GM19043 (cell line): ENCODE data around the gene PLK5.
"Not testable (repeated sequence)": the region's sequence is repeated elsewhere in the genome, so short reads cannot be mapped to it uniquely, and the experiment has no call there.

ENCODE experiments used
- ATAC-seq: cut with Tn5 transposase; IDR thresholded peaks from one replicate; pipeline ENCODE4 v1.9.1; 2021; ENCODE audit warnings: low read depth; ENCODE audit not compliant: unreplicated experiment

Gene PLK5, protein sequence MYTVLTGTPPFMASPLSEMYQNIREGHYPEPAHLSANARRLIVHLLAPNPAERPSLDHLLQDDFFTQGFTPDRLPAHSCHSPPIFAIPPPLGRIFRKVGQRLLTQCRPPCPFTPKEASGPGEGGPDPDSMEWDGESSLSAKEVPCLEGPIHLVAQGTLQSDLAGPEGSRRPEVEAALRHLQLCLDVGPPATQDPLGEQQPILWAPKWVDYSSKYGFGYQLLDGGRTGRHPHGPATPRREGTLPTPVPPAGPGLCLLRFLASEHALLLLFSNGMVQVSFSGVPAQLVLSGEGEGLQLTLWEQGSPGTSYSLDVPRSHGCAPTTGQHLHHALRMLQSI

DNA sequence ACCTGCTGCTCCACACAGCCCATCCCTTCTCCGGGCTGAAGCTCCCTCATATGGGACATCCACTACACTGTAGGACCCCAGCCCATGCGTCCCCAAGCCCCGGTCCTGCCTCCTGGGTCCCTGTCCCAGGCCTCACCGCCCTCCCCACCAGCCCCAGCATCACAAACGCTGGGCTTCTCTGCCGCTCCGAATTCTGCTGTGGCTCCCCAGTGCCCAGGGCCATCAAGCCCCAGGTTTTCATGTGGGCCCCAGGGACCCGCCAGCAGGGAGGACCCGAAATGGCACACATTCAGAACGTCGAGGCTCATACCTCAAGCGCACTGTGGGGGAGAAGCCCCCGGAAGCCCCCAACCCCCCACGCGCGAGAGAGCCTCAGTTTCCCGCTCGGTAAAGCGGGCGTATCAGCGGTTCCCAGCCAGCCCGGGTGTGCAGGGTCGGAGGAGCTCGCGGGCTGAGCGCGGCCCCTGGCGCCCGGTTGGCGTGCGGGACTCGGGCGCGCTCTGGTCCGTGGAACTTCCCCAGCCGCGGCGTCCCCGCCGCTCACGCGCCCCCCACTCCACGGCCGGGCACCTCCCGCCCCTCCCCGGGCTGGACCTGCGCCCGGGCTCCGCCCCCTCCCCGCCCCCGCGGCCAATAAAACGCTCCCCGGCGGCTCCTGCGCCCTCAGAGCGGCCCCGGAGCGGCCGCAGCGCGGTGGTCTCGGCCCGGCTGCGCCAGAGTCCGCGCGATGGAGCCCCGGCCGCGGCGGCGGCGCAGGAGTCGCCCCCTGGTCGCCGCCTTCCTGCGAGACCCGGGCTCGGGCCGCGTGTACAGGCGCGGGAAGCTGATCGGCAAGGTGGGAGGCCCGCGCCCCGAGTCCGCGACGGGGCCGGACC is at the start of gene PLK5:
Gene PLK5, plus strand, starts transcription at position 666 of the 875 bp plus-strand sequence. CDS start 2,920 bp downstream, outside the sequence.
- no peak for ATAC-seq

DNA sequence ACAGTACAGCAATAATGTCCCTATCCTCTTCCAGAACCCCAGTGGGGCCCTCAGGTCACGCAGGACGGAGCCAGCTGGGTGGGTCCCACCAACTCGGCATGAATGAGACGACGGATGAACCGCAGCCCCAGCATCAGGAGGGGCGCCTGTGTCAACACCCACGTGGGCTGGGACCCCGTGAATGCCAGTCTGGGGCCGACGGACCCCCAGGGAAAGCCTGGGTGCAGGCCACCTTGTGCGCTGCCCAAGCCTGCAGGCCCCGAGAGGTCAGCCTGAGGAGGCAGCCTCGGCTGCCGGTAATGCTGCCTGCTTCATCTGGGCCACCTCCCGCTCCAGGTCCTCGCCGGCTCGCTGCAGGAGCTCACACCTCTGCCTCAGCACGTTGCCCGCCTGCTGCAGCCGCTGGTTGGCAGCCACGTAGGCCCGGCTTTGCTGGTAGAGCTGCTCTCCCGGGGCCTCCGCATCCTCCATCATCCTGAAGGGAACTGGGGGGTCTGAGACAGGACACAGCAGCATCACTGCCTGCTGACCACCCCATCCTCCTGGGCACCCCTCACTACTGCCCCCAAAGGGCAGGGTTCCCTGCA is 49.0 kb upstream of the PLK5 start:
- ATAC-seq: no peak

DNA sequence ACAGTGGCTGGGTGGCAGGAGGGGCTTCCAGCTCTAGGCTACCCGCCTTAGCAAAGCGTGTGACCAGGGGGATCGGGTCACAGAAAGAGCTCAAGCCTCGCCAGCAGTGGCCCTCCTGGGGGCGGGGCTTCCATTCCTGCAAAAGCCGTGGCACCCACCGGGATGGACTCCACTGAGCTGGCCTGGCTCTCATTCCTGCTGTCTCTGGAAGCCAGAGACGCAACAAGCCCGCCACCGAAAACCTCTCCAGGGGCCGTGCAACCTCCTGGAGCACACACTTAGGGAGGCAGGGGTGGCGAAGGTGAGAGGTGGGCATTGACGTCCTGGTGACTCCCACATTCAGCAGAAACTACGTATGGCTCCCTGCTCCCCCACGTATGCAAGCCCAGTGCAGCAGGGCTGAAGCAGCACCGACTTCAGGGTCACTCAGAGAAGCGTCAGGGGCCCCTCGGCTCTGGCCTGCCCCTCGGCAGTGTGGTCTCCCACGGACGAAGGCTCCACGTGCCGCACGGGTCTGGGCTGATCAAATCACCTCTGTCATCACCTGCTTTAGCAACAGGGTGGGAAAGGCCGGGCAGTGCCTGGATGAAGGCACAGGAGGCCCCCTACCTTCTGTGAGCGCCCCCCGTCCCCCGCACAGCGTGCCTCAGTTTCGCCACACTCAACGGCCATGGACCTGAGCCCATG is 48.0 kb upstream of the PLK5 start:
- ATAC-seq: no peak

DNA sequence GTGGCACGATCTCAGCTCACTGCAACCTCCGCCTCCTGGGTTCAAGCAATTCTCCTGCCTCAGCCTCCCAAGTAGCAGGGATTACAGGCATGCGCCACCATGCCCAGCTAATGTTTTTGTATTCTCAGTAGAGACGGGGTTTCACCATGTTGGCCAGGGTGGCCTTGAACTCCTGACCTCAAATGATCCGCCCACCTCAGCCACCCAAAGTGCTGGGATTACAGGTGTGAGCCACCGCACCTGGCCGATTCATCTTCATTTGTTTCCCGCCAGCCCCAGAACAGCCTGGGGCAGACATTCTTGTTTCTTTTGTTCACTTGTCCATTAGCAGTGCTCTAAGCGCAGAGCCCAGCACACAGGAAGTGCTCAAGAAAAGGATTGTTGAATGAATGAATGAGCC is 46.8 kb upstream of the PLK5 start:
- not testable (repeated sequence) for ATAC-seq

DNA sequence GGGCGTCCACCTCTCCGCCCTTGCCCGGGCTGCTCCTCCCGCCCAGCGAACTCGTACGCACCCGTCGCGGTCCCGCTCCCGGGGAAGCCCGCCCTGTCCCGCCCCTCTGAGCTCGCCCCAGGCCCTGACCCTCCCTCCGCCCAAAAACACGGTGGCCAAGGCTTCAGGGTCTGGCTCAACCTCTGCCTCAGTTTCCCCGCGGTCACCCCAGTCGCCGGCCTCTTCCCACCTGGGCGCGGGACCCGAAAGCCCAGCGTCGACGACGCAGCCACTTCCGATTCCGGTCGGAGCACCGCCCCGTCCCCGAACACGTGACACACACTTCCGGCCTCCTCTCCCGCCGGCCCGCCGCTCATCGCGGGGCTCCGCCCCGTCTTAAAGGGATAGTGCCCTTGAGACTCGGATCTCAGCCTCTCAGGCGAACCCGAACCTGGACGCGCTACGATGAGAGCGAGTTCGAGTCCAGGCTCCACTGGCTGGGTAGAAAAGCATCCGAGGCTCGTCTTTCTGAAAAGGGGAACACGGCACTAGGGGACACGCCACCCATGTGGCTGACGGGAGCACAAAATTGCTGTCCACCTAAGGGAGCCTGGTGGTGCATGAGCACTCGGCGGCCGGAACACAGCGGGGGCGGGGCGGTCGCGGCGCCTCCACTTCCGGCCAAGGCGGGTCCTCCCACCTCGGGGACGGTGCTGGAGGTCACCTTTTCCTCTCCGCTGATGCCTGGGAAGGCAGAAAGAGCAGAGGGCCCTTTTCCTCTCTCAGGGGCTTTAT is 44.8 kb upstream of the PLK5 start, which contains the start of gene C19orf25:
Gene C19orf25, minus strand, starts transcription at position 282 of the 774 bp plus-strand sequence. CDS start 312 bp downstream, outside the sequence.
- ATAC-seq: peak; percentile 83

DNA sequence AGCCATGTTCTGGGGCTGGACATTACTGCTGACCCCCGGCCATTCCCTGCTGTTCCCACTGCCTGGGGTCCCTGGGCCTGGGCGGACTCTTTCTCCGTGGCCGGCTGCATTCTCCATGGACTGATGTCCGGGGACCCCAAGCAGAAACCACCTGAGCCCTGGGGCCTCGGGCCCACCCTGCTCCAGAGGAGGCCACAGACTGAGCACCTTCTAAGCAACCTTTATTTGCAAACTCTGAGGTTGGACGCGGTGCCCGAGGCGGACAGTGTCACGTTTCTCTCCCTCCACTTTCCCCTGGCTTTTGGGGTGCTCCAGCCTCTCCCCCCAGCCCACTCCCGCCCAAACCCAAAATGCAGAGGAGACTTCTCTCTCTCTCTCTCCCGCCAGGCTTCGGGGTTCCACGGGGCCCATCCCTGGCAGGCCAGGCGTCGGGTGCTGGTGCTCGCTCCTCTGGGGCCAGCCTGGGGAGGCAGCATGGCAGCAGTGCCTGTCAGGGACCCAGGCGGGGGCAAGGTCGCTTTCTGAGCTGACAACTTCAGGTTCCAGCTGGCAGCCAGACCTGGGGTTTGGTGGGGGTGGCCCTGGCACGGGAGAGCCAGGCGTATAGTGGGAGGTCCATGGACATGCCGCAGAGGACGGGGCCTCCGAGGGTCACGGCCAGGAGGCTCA is 42.5 kb upstream of the PLK5 start:
- ATAC-seq: no peak

DNA sequence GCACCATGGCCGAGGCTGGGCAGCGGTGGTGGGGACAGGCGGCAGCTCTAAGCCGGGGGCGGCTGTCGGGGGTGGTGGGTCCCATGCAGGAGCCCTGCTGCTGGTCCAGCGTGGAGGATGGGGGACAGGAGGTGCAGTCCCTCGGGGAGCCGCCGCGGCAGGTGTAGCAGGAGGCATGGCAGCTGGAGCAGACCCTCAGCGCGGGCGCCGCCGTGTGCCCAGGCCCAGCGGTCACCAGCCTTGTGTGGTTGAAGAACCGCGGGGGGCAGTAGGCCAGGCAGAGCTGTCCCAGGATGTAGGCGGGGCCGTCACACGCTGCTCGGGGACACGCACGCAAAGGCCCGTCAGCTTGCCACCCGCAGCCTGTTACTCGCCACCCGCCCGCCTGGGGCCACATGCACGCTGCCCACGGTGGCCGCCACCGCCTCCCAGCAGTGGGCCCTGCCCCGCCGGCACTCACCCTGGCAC is 42.0 kb upstream of the PLK5 start:
- no peak for ATAC-seq

DNA sequence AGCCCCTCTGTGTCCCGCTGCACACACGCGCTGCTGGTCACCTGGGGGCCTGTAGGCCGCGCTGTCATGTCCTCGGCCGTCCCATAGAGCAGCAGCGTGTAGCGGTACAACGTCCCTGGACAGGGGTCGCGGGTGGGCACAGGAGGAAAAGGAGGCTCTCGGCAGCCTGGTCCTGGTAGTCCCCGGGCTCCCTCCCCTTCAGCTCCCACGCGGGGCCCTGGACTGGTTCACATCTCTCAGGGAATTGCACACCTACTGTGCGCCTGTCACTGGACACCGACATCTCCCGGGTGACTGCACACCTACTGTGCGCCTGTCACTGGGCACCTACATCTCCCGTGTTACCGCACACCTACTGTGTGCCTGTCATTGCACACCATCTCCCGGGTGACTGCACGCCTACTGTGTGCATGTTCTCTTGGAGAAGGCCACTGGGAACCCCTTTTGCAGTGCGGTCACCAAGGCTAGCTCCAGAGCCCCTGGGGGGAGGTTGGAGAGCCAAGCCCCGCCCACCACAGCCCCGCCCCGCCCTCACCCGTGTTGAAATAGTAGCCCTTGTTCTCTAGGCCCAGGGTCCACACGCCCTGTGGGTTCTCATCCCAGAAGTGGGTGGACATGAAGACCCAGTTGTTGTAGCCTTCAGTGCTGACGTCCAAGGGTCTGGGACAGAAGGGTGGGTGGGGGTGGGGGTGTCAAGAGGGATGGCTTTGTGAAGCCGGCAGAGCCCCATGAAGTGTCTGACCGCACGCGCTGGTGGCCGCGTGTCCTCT is 41.3 kb upstream of the PLK5 start:
- ATAC-seq: no peak

DNA sequence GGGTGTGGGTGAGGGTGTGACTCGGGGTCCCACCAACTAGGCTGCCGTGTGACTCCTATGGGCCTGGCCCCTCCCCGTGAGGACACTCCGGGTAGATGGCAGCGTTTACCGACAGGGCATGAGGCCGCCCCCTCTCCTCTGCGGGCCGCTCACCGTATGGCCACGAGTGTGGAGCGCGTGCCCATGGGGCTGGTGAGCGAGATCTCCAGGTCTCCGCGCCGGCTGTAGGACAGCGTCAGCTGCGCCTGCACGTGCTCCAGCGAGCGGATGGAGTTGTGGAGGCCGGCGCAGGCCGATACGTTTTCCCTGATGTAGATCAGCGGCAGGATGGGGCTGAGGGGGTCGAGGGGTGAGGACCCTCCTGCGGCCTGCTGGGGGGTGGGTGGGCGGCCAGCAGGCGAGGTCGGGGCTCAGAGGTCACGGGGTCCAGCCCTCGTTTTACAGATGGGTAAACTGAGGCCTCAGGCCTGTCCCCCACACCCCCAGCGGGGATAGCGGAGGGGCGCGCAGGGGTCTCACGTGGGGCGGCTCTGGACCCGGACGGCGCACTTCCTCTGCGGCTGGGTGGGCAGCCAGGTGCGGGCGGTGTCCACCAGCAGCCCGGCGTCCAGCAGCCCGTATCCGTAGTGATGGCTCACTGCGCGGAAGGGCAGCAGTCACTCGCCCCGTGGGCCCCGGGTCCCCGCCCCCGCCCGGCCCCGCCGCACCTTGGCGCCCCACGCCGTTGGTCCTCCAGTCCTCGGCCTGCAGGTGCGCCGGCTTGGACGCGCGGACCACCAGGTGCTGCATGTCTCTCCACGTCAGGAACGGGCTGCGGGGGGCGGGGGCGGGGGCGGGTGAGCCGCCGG is 40.5 kb upstream of the PLK5 start:
- ATAC-seq: no peak

DNA sequence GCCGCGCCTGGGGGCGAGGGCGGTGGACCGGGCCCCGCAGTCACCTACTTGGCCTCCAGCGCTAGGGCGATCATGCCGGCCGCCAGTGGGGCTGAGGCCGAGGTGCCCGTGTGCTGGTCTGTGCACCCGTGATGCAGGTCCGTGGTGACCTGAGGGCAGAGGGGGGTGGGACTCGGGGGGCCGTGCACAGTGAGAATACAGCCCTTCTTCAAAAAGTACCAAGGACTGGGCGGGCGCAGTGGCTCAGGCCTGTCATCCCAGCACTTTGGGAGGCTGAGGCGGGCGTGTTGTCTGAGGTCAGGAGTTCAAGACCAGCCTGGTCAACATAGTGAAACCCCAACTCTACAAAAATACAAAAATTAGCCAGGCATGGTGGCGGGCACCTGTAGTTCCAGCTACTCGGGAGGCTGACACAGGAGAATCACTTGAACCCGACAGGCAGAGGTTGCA is 39.9 kb upstream of the PLK5 start:
- ATAC-seq: no peak

DNA sequence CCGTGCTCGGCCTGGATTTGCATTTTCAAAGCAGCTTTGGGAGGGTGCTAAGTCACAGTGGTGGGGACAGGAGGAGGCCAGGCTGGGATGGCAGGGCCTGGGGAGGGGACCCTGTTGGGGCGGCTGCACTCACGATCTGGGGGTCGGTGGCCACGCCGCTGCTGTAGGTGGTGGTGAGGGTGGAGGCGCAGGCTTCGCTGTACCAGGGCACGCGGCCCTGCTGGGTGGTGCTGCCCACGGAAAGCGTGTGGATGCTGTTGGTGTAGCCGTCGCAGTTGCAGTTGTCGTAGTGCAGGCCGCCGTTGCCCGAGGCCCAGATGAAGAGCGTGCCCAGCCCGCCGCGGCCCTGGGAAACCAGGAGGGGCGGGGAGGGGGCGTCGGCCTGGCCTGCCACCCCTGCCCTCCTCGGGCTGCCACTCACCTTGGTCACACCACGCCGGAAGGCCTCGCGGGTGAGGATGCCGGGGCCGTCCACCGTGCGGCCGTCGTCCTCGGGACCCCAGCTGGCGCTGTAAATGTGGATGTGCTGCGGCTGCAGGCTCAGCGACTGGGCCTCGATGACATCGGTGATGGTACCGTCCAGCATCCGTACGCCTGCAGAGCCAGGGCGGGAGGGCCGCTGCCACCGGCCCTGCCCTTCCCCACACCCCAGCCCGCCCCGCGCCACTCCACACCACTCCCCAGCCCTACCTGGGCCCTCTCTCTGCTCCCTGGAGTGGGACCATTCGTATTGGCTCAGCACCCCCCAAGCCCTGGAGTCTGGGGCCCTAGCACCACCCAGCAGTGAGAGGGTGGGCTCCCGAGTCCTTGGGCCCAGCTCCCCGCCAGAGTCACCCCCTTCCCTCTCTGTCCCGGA is 36.9 kb upstream of the PLK5 start:
- ATAC-seq: no peak

DNA sequence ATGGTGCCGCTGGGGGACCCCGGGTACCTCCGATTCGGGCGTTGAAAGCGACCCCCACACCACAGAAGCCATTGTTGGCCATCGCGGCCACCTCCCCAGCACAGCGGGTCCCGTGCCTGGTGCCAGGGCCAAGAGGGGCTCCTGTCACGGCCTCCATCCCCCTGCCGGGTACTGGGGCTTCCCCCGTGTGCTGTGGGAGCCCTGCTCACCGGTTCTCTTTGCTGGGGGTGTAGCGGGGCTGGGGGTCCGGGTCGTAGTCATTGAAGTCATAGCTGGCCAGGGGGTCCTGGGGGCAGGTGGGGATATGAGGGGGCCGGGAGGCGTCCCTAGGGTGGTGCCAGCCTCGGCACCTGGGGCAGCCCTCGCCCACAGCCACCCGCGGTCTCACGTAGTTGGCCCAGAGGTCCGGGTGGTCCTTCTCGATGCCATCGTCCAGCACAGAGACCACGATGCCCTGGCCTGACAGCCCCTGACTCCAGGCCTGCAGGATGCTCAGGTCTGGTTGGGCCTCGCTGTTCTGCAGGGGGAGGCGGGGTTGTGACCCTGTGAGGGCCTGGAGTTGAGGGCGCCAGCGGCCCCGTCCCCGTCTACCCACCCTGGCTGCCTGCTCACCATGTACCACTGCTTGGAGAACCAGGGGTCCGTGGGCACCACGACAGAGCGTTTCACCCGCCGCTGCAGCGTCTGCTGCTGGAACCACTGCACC is 36.1 kb upstream of the PLK5 start:
- ATAC-seq: no peak

DNA sequence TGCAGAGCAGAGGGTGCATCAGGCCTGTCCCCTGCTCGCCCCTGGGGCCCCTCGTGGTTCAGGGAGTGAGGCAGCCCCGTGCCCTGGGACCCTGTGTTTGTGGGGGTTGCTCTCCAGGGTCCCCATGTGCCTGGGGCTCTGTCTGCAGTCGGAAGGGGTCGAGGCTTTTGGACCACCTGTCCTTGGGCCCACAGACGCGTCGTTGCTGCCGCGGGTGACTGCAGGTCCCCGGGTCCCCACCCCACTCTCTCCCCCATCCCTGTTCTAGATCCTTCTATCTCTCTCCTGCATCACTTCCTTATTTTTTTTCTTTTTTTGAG is 35.6 kb upstream of the PLK5 start:
- no peak for ATAC-seq

DNA sequence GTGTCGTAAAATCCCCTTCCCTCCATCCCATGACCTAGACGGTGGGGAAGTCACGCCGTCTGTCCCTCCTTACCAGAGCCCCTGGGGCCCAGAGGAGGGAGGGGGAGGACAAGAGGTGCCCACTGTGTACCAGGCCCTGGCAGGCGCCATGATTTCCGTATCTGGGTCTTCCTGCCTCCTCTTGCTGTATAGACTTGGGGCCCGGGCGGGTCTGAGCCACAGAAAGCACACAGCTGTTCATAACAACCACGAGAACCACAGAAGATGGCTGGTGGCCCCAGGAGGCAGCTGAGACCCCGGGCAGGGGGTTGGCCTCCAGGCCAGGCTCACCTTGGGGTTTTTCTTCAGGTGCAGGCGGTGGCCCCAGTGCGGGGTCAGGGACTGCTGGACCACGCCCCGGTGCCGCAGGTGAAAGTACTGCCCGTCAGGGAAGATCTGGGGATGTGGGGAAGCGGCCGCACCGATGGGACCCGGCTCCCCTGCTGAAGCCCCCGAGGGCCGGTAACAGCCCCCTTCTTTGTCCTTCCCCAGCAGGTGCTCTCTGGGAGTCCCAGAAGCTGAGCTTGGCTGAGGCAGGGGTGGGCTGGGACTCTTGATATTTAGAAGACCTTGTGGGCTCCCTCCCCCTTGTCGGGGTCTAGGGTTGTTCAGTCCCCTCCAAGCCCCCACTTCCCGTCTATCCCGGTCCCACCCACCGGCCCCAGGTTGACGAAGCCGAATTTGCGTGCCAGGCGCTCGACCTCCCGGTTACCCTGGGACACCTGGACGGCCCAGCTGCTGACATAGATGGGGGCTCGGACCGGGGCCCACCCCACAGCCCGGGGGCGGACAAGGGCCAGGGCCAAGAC is 34.2 kb upstream of the PLK5 start:
- ATAC-seq: no peak
